PC-9 (cell line): ENCODE measurements around the gene TMEM121B. TPM values are rescaled to one million over a fixed set of nuclear protein-coding genes. Genes with fewer than 3 reads are reported as not detected.

Experiments used
- BruUV-seq: library from RNA; stranded (reverse); fragments of 400-500 nt; replicated peaks from 2 replicates; lab custom pipeline; 2021; lab: Mats Ljungman, UMichigan
- CTCF ChIA-PET: fragments of 300-600 bp; sonication (Branson Sonifier 250); formaldehyde crosslinking; loops from one replicate; lab custom pipeline; 2022; ENCODE audit warnings: antibody characterized with exemption; lab: Charles Lee
- POLR2A ChIA-PET: fragments of 300-600 bp; sonication (Branson Sonifier 250); formaldehyde crosslinking; loops from one replicate; lab custom pipeline; 2022; ENCODE audit warnings: antibody characterized with exemption; ENCODE audit not compliant: unreplicated experiment; lab: Charles Lee
- DNase-seq, 2 experiments: peaks; one replicate each; pipeline versions ENCODE4 v3.0.0 to v3.0.0-alpha.2; 2015 to 2022; ENCODE audit warnings: mixed read lengths in 1 of 2
- H2AFZ ChIP-seq: fragments of 200-600 bp; sonication (generic); 2 replicates; pipeline ENCODE4 v1.8.1; 2017; ENCODE audit warnings: antibody characterized with exemption
- H3F3A ChIP-seq: fragments of 200-600 bp; sonication (generic); 2 replicates; pipeline ENCODE4 v1.8.1; 2017; ENCODE audit warnings: antibody characterized with exemption, mild to moderate bottlenecking, low read depth; ENCODE audit not compliant: insufficient read depth
- H3K27ac ChIP-seq: fragments of 200-600 bp; sonication (generic); 2 replicates; pipeline ENCODE4 v1.6.1; 2016; ENCODE audit warnings: mixed run types
- H3K27me3 ChIP-seq: fragments of 200-600 bp; sonication (generic); 2 replicates; pipeline ENCODE4 v1.6.1; 2016; ENCODE audit warnings: low read depth, mixed run types; ENCODE audit not compliant: insufficient read depth
- H3K36me3 ChIP-seq: fragments of 200-600 bp; sonication (generic); 2 replicates; pipeline ENCODE4 v1.6.1; 2016; ENCODE audit warnings: low read depth, mixed run types
- H3K4me1 ChIP-seq: fragments of 200-600 bp; sonication (generic); replicated peaks from 2 replicates; pipeline ENCODE4 v1.6.1; 2016; ENCODE audit warnings: mixed run types; ENCODE audit not compliant: insufficient read depth
- H3K4me2 ChIP-seq: fragments of 200-600 bp; sonication (generic); 2 replicates; pipeline ENCODE4 v1.6.1; 2017; ENCODE audit warnings: mixed run types
- H3K4me3 ChIP-seq: fragments of 200-600 bp; sonication (generic); 2 replicates; pipeline ENCODE4 v1.6.1; 2016; ENCODE audit warnings: mixed run types
- H3K79me2 ChIP-seq: fragments of 200-600 bp; sonication (generic); 2 replicates; pipeline ENCODE4 v1.6.1; 2017; ENCODE audit warnings: low read depth, mixed run types
- H3K9me2 ChIP-seq: fragments of 200-600 bp; sonication (generic); 2 replicates; pipeline ENCODE4 v1.8.1; 2017; ENCODE audit warnings: mild to moderate bottlenecking; ENCODE audit not compliant: insufficient read depth
- H3K9me3 ChIP-seq: fragments of 200-600 bp; sonication (generic); 2 replicates; pipeline ENCODE4 v1.8.1; 2016; ENCODE audit warnings: low read depth; ENCODE audit not compliant: insufficient read depth
- H4K20me1 ChIP-seq: fragments of 200-600 bp; sonication (generic); 2 replicates; pipeline ENCODE4 v1.8.1; 2017; ENCODE audit not compliant: insufficient read depth
- EZH2 ChIP-seq: fragments of 200-600 bp; sonication (generic); IDR thresholded peaks from 2 replicates; pipeline ENCODE4 v1.8.0; 2017; ENCODE audit warnings: antibody characterized with exemption, low read depth
- intact Hi-C: fragments of 100-400 bp; cut with micrococcal nuclease; formaldehyde crosslinking; loops from one replicate; pipeline ENCODE4 v1.10.0; 2022; ENCODE audit not compliant: unreplicated experiment
- total RNA-seq: library from RNA; stranded (reverse); gene quantifications from 2 replicates; pipeline ENCODE4 v1.2.3, GENCODE V29; 2021
- TF ChIP-seq, protein P1 (sequence below): fragments of 200-600 bp; sonication (generic); conservative IDR thresholded peaks from 2 replicates; pipeline ENCODE4 v1.6.1; 2017; ENCODE audit warnings: mixed run types, antibody characterized with exemption, mild to moderate bottlenecking, moderate library complexity

TMEM121B gene
- total RNA-seq, 1 experiment from 2014 or later, result not detected

DNA sequence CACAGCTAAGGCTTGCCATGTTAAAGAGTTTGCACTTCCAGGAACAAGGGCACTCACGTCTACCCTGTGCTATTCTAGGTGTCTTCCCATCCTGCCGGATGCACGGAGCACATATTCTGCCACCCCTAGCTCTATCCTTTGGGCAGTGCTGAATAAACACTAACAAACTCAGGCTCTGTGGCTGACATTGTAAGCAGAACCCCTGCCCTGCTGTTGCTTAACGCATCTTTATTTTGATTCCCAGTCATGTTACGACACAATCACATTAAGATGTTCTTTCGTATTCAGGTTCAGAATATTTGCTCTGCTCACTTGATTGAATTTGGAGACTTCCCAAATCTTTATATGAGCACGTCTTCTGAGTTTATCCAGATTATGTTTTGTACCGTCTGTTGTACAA, 41.6 kb upstream of the TMEM121B start:
- DNase-seq, result no peak
- no peaks in the 10 kb centered on the region for H3K9me2 ChIP-seq
- TF ChIP-seq, protein P1, sequence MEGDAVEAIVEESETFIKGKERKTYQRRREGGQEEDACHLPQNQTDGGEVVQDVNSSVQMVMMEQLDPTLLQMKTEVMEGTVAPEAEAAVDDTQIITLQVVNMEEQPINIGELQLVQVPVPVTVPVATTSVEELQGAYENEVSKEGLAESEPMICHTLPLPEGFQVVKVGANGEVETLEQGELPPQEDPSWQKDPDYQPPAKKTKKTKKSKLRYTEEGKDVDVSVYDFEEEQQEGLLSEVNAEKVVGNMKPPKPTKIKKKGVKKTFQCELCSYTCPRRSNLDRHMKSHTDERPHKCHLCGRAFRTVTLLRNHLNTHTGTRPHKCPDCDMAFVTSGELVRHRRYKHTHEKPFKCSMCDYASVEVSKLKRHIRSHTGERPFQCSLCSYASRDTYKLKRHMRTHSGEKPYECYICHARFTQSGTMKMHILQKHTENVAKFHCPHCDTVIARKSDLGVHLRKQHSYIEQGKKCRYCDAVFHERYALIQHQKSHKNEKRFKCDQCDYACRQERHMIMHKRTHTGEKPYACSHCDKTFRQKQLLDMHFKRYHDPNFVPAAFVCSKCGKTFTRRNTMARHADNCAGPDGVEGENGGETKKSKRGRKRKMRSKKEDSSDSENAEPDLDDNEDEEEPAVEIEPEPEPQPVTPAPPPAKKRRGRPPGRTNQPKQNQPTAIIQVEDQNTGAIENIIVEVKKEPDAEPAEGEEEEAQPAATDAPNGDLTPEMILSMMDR, result no peak
- TF ChIP-seq EZH2, result no peak
- no peak overlapping the region for H2AFZ ChIP-seq
- intact Hi-C loops, result no loop called here
- H3K4me2 ChIP-seq, result no peak overlapping the region
- H3K27ac ChIP-seq, result no peak overlapping the region
- peaks cover 5% of the 10 kb centered on the region; the same call in 1 of the 2 replicates for H3F3A ChIP-seq
- H3K79me2 ChIP-seq, result peaks cover 7% of the 10 kb centered on the region
- H4K20me1 ChIP-seq, result no peaks in the 10 kb centered on the region
- no peaks in the 10 kb centered on the region for H3K27me3 ChIP-seq
- H3K36me3 ChIP-seq, result no peaks in the 10 kb centered on the region
- no TSS peak for BruUV-seq
- no peak overlapping the region for H3K4me3 ChIP-seq
- POLR2A ChIA-PET, result interaction anchor here (0.7 kb wide), 1 partner anchor 143 kb away, joined by 5 read pairs; no protein-coding TSS in a partner anchor
- 0 out of 2 replicates have a peak, but pooled peaks cover 3% of the 10 kb centered on the region for H3K4me1 ChIP-seq
- CTCF ChIA-PET, result interaction anchor here (0.6 kb wide), 1 partner anchor 8 kb away, joined by 3 read pairs; no protein-coding TSS in a partner anchor
- H3K9me3 ChIP-seq, result no peaks in the 10 kb centered on the region

DNA sequence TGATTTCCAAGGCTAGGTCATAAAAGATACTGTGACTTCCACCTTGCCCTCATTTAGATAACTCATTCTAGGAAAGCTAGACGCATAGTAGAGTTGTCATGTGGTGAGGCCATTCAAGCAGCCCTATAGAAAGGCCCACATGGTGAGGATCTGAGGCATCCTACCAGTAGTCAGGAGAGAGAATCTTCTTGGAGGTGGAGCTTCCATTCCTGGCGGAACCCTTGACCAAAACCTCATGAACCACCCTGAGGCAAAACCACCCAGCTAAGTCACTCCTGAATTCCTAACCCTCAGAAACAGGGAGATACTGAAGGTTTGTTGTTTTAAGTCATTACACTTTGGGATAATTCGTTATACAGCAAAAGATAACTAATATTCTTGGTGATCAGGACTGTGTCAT, 40.8 kb upstream of the TMEM121B start:
- DNase-seq, result no peak
- no peak overlapping the region for H3K4me3 ChIP-seq
- no peaks in the 10 kb centered on the region for H4K20me1 ChIP-seq
- no peaks in the 10 kb centered on the region for H3K9me2 ChIP-seq
- TF ChIP-seq EZH2, result no peak
- TF ChIP-seq, protein P1, result no peak
- peaks cover 5% of the 10 kb centered on the region; the same call in 1 of the 2 replicates for H3F3A ChIP-seq
- no peak overlapping the region for H3K27ac ChIP-seq
- no peaks in the 10 kb centered on the region for H3K27me3 ChIP-seq
- no peak overlapping the region for H2AFZ ChIP-seq
- no peaks in the 10 kb centered on the region for H3K9me3 ChIP-seq
- POLR2A ChIA-PET, result no interaction called here
- no TSS peak for BruUV-seq
- CTCF ChIA-PET, result interaction anchor here (0.6 kb wide), 1 partner anchor 9 kb away, joined by 3 read pairs; no protein-coding TSS in a partner anchor
- H3K4me2 ChIP-seq, result no peak overlapping the region
- no peaks in the 10 kb centered on the region for H3K36me3 ChIP-seq
- H3K79me2 ChIP-seq, result peaks cover 14% of the 10 kb centered on the region
- 0 out of 2 replicates have a peak, but pooled peaks cover 9% of the 10 kb centered on the region for H3K4me1 ChIP-seq
- intact Hi-C loops, result no loop called here

DNA sequence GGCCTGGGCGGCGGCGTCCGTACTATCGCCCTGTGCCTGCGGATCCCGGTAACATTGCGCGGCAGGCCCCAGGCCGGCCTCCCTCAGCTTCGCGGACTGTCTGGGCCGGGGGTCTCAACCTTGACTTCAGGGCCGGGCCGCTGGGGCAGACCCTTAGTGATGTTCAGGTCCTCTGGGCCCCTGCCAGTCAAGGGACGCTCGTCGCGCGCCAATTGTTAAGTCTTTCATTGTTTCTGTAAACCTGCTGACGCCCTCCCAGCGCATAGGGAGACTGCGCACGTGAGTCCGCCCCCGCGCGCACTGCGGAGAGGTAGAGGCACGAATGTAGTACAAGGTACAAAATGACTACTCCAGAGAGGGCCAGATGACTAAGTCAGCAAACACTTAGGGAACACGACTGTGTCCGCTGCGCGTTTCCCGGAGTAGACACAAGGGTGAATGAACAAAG, 38.4 kb upstream of the TMEM121B start:
- intact Hi-C loops, result loop anchor here (1.0 kb wide), 1 partner anchor 75 kb away; the partner anchor contains the start of gene IL17RA
- peak overlapping the region; percentile 76 for H3K4me2 ChIP-seq
- no peaks in the 10 kb centered on the region for H3K36me3 ChIP-seq
- peak overlapping the region; percentile 58; the same call in 1 of the 2 replicates for H3K27ac ChIP-seq
- H3K9me3 ChIP-seq, result no peaks in the 10 kb centered on the region
- TF ChIP-seq, protein P1, result no peak
- no peak for TF ChIP-seq EZH2
- no TSS peak for BruUV-seq
- no peaks in the 10 kb centered on the region for H3K9me2 ChIP-seq
- H3F3A ChIP-seq, result peaks cover 5% of the 10 kb centered on the region; the same call in 1 of the 2 replicates
- H2AFZ ChIP-seq, result peak overlapping the region; percentile 97
- no peaks in the 10 kb centered on the region for H4K20me1 ChIP-seq
- peak overlapping the region; percentile 88 for H3K4me3 ChIP-seq
- DNase-seq, result peak; percentile 28 to 36
- no peaks in the 10 kb centered on the region for H3K27me3 ChIP-seq
- 0 out of 2 replicates have a peak, but pooled peaks cover 9% of the 10 kb centered on the region for H3K4me1 ChIP-seq
- H3K79me2 ChIP-seq, result peaks cover 27% of the 10 kb centered on the region
- POLR2A ChIA-PET, result interaction anchor here (0.9 kb wide), 1 partner anchor 12 kb away, joined by 6 read pairs; no protein-coding TSS in a partner anchor
- CTCF ChIA-PET, result interaction anchor here (1.0 kb wide), 1 partner anchor 12 kb away, joined by 11 read pairs; no protein-coding TSS in a partner anchor
